MM.1S (cell line): ENCODE data around the gene SLCO3A1.

Experiments
- DNase-seq: peaks from one replicate; pipeline ENCODE4 v3.0.0-alpha.2; 2015
- H2AFZ ChIP-seq: fragments of 300-600 bp; sonication (generic); 2 replicates; pipeline ENCODE4 v1.6.0; 2016; ENCODE audit warnings: antibody characterized with exemption, low read length
- H3F3A ChIP-seq: fragments of 300-600 bp; sonication (generic); 2 replicates; pipeline ENCODE4 v1.6.1; 2016; ENCODE audit warnings: mild to moderate bottlenecking, antibody characterized with exemption, low read length, moderate library complexity, mixed read lengths; ENCODE audit not compliant: insufficient read depth
- H3K27ac ChIP-seq: fragments of 300-600 bp; sonication (generic); 2 replicates; pipeline ENCODE4 v1.5.1; 2016; ENCODE audit warnings: mild to moderate bottlenecking, low read length
- H3K27me3 ChIP-seq: fragments of 300-600 bp; sonication (generic); replicated peaks from 2 replicates; pipeline ENCODE4 v1.6.0; 2016; ENCODE audit warnings: low read length; ENCODE audit not compliant: insufficient read depth
- H3K36me3 ChIP-seq: fragments of 300-600 bp; sonication (generic); replicated peaks from 2 replicates; pipeline ENCODE4 v1.6.1; 2016; ENCODE audit warnings: mild to moderate bottlenecking, low read length, mixed read lengths; ENCODE audit not compliant: insufficient read depth
- H3K4me1 ChIP-seq: fragments of 300-600 bp; sonication (generic); 2 replicates; pipeline ENCODE4 v1.6.1; 2016; ENCODE audit warnings: low read length, mixed read lengths
- H3K4me2 ChIP-seq: fragments of 300-600 bp; sonication (generic); 2 replicates; pipeline ENCODE4 v1.6.0; 2016; ENCODE audit warnings: low read depth, low read length
- H3K4me3 ChIP-seq: fragments of 300-600 bp; sonication (generic); 2 replicates; pipeline ENCODE4 v1.5.1; 2016; ENCODE audit warnings: low read length, mixed read lengths
- H3K79me2 ChIP-seq: fragments of 300-600 bp; sonication (generic); 2 replicates; pipeline ENCODE4 v1.6.1; 2016; ENCODE audit warnings: mixed run types, low read length, mixed read lengths
- H3K9ac ChIP-seq: fragments of 300-600 bp; sonication (generic); 2 replicates; pipeline ENCODE4 v1.6.1; 2016; ENCODE audit warnings: low read length, mixed read lengths
- H3K9me2 ChIP-seq: fragments of 300-600 bp; sonication (generic); replicated peaks from 2 replicates; pipeline ENCODE4 v1.6.1; 2016; ENCODE audit warnings: mild to moderate bottlenecking, low read length, mixed read lengths; ENCODE audit not compliant: insufficient read depth
- H3K9me3 ChIP-seq: fragments of 300-600 bp; sonication (generic); replicated peaks from 2 replicates; pipeline ENCODE4 v1.6.1; 2016; ENCODE audit warnings: mild to moderate bottlenecking, low read length, mixed read lengths; ENCODE audit not compliant: insufficient read depth
- H4K20me1 ChIP-seq: fragments of 300-600 bp; sonication (generic); 2 replicates; pipeline ENCODE4 v1.6.1; 2016; ENCODE audit warnings: mild to moderate bottlenecking, low read length, moderate library complexity, mixed read lengths; ENCODE audit not compliant: insufficient read depth
- EZH2 ChIP-seq: fragments of 300-600 bp; sonication (generic); optimal IDR thresholded peaks from 2 replicates; pipeline ENCODE3; 2017; ENCODE audit warnings: low read depth, mild to moderate bottlenecking, antibody characterized with exemption, low read length, mixed read lengths
- EZH2phosphoT487 ChIP-seq: fragments of 300-600 bp; sonication (generic); IDR thresholded peaks from 2 replicates; pipeline ENCODE4 v1.6.1; 2018; ENCODE audit warnings: antibody characterized with exemption, low read length
- TF ChIP-seq, protein P1 (sequence below): fragments of 300-600 bp; sonication (generic); IDR thresholded peaks from 2 replicates; pipeline ENCODE4 v1.5.1; 2016; ENCODE audit warnings: antibody characterized with exemption, low read length, mixed read lengths

SLCO3A1 gene

DNA sequence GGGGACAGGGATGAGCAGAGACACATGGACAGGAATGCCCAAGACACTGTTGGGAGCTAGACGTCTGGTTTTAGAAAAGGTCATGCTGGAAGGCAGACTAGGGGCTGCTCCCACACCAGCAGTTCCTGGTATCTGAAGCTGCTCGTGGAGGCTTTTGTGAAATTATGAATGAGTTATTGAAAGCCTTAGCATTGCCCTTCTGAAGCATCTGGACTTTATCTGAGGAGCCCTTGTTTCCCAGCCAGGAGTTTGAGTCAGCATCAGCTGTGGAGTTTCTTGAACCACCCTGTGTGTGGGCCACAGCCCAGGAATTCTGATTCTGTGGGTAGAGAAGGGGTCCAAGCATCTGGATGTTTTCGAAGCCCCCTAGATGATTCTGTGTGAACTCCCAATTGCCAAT lies 258.7 kb downstream of the SLCO3A1 start:
- H3K9me3 ChIP-seq, result no peaks in the 10 kb centered on the region
- no peak overlapping the region for H3K4me2 ChIP-seq
- no peak overlapping the region for H3K4me3 ChIP-seq
- H4K20me1 ChIP-seq, result no peaks in the 10 kb centered on the region
- H3K4me1 ChIP-seq, result peaks cover 4% of the 10 kb centered on the region; the same call in 1 of the 2 replicates
- no peak overlapping the region for H3K27ac ChIP-seq
- no peaks in the 10 kb centered on the region for H3K9me2 ChIP-seq
- no peak overlapping the region for H2AFZ ChIP-seq
- H3K27me3 ChIP-seq, result no peaks in the 10 kb centered on the region
- TF ChIP-seq, protein P1, sequence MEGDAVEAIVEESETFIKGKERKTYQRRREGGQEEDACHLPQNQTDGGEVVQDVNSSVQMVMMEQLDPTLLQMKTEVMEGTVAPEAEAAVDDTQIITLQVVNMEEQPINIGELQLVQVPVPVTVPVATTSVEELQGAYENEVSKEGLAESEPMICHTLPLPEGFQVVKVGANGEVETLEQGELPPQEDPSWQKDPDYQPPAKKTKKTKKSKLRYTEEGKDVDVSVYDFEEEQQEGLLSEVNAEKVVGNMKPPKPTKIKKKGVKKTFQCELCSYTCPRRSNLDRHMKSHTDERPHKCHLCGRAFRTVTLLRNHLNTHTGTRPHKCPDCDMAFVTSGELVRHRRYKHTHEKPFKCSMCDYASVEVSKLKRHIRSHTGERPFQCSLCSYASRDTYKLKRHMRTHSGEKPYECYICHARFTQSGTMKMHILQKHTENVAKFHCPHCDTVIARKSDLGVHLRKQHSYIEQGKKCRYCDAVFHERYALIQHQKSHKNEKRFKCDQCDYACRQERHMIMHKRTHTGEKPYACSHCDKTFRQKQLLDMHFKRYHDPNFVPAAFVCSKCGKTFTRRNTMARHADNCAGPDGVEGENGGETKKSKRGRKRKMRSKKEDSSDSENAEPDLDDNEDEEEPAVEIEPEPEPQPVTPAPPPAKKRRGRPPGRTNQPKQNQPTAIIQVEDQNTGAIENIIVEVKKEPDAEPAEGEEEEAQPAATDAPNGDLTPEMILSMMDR, result no peak
- TF ChIP-seq EZH2 (no peak), EZH2phosphoT487 (no peak)
- H3F3A ChIP-seq, result no peaks in the 10 kb centered on the region
- no peak for DNase-seq
- no peaks in the 10 kb centered on the region for H3K36me3 ChIP-seq
- no peak overlapping the region for H3K9ac ChIP-seq
- H3K79me2 ChIP-seq, result no peaks in the 10 kb centered on the region

DNA sequence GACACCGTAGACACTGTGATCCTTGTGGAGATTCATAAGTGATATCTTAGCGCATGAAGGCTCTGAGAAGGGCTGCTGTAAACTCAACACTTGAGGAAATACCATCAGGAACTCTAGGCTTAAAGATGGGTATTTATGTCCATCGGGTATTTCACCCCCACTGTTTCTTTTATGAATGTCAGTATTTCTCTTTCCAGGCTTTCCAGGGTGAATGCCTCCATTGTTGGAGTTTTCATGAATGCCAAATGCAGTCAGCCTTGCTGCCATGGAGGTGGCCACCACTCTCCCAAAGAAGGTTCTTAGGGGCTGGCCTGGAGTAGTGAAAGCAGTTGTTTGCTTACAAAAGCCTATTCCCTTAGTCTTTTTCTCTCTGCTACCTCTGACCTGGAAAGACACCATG lies 259.2 kb downstream of the SLCO3A1 start:
- no peaks in the 10 kb centered on the region for H3K27me3 ChIP-seq
- H3K4me1 ChIP-seq, result peaks cover 4% of the 10 kb centered on the region; the same call in 1 of the 2 replicates
- no peak for TF ChIP-seq EZH2
- TF ChIP-seq, protein P1, result no peak
- TF ChIP-seq EZH2phosphoT487, result no peak
- no peak for DNase-seq
- H3K9me3 ChIP-seq, result no peaks in the 10 kb centered on the region
- H3K36me3 ChIP-seq, result no peaks in the 10 kb centered on the region
- H3K4me2 ChIP-seq, result no peak overlapping the region
- H2AFZ ChIP-seq, result no peak overlapping the region
- no peaks in the 10 kb centered on the region for H3K79me2 ChIP-seq
- no peak overlapping the region for H3K27ac ChIP-seq
- H3K9ac ChIP-seq, result no peak overlapping the region
- H4K20me1 ChIP-seq, result no peaks in the 10 kb centered on the region
- H3K4me3 ChIP-seq, result no peak overlapping the region
- no peaks in the 10 kb centered on the region for H3F3A ChIP-seq
- no peaks in the 10 kb centered on the region for H3K9me2 ChIP-seq

DNA sequence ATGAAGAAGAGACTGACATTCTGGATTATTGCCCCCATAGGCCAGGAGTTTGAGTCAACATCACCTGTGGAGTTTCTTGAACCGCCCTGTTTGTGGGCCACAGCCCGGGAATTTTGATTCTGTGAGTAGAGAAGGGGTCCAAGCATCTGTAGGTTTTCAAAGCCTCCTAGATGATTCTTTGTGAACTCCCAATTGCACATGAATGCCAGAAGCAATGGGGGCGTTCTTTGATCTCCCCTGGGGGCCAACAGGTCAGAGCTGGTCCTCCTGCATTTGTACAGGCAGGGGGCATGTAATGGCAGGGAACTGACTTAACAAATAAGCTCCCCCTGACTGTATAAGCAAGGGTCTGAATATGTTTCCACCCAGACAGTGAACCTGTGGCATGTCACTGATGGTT lies 260.3 kb downstream of the SLCO3A1 start:
- H3K27ac ChIP-seq, result no peak overlapping the region
- no peaks in the 10 kb centered on the region for H4K20me1 ChIP-seq
- H3F3A ChIP-seq, result no peaks in the 10 kb centered on the region
- peaks cover 4% of the 10 kb centered on the region; the same call in 1 of the 2 replicates for H3K4me1 ChIP-seq
- H3K79me2 ChIP-seq, result no peaks in the 10 kb centered on the region
- no peak overlapping the region for H2AFZ ChIP-seq
- no peaks in the 10 kb centered on the region for H3K9me3 ChIP-seq
- H3K9ac ChIP-seq, result no peak overlapping the region
- TF ChIP-seq EZH2 (no peak), EZH2phosphoT487 (no peak)
- TF ChIP-seq, protein P1, result no peak
- no peaks in the 10 kb centered on the region for H3K27me3 ChIP-seq
- H3K4me3 ChIP-seq, result no peak overlapping the region
- no peak for DNase-seq
- H3K9me2 ChIP-seq, result no peaks in the 10 kb centered on the region
- H3K4me2 ChIP-seq, result no peak overlapping the region
- H3K36me3 ChIP-seq, result no peaks in the 10 kb centered on the region
